Right lobe of liver (tissue), 6 donors: ENCODE results near the gene FGD5. TPM values are rescaled to one million over a fixed set of nuclear protein-coding genes. Genes with fewer than 3 reads are reported as not detected.

ENCODE experiments used
- ATAC-seq, 4 donors: fragments of 200-7000 bp; cut with Tn5 transposase; one replicate each; pipeline ENCODE4 v1.9.1; 2020; ENCODE audit warnings: mild to moderate bottlenecking in 4 of 4, moderate library complexity in 4 of 4
- DNase-seq, 3 donors: peaks; one replicate each; pipeline ENCODE4 v3.0.0-alpha.2; 2020
- H3K27ac ChIP-seq, 3 donors: fragments of 200-600 bp; one replicate each; pipeline ENCODE4 v1.8.0; 2022
- H3K27me3 ChIP-seq, 2 donors: fragments of 200-600 bp; one replicate each; pipeline ENCODE4 v1.8.0; 2022
- H3K36me3 ChIP-seq, 4 donors: fragments of 200-600 bp; sonication (generic) in 1 of 4; one replicate each; pipeline versions ENCODE4 v1.5.1 to v1.8.0; 2017 to 2022; ENCODE audit warnings: control low read depth in 1 of 4
- H3K4me1 ChIP-seq, 4 donors: fragments of 200-600 bp; sonication (generic) in 1 of 4; one replicate each; pipeline versions ENCODE4 v1.5.1 to v1.8.0; 2017 to 2022; ENCODE audit warnings: control low read depth in 1 of 4
- H3K4me3 ChIP-seq, 3 donors: fragments of 200-600 bp; one replicate each; pipeline ENCODE4 v1.8.0; 2022
- H3K9me3 ChIP-seq, 4 donors: fragments of 200-600 bp; sonication (generic) in 1 of 4; one replicate each; pipeline versions ENCODE4 v1.5.1 to v1.8.0; 2017 to 2022; ENCODE audit warnings: control low read depth in 1 of 4
- CTCF ChIP-seq, 4 donors: fragments of 200-600 bp in 3 of 4; fragments of 450-650 bp in 1 of 4; IDR thresholded peaks; one replicate each; pipeline versions ENCODE4 v1.5.1 to v1.8.0; 2016 to 2022; ENCODE audit warnings: antibody characterized with exemption in 4 of 4, mild to moderate bottlenecking in 2 of 4
- POLR2A ChIP-seq: fragments of 450-650 bp; IDR thresholded peaks from one replicate; pipeline ENCODE4 v1.6.1; 2017; ENCODE audit warnings: antibody characterized with exemption, mild to moderate bottlenecking
- WGBS: methylation state at CpG from one replicate; pipeline ENCODE4 v1.1.6; 2018; ENCODE audit warnings: low coverage, low lambda C conversion rate; ENCODE audit not compliant: insufficient coverage; ENCODE audit errors: missing lambda C conversion rate; 5-methylcytosine and 5-hydroxymethylcytosine counted together
- intact Hi-C, 2 donors: fragments of 100-400 bp; cut with DNase I; formaldehyde crosslinking; loops; one replicate each; pipeline versions ENCODE4 v1.11.2 to v1.14.1; 2022
- total RNA-seq, 6 experiments: library from RNA; depleted of rRNA in 2 of 6; stranded (reverse); fragments of >200 nt in 2 of 6; fragmentation: NEBNext Ultra II Directional in 3 of 6; extraction: Animal tissue kit (Norgen Biotek cat#: 25700) in 3 of 6; gene quantifications; one replicate each; pipeline versions ENCODE4 v1.1.0 to v1.2.4, GENCODE V29; 2016 to 2023
- donor health status: DM: no; HTN: yes; CAD: no.
- donor health status: DM: no; HTN: no; CAD: no.
- donor health status: DM: no; HTN: no; CAD: no.
- donor health status: DM: no; HTN: yes; CAD: no.
- donor health status: DM: no; HTN: yes; CAD: no.

FGD5 gene
- total RNA-seq, 6 experiments from 2014 or later, result 3.4 to 8.9 (median 5.9) TPM

GRCh38 chr3:14880447-14881106, 61.8 kb downstream of the FGD5 start:
- ATAC-seq, result no peak
- Histone ChIP-seq H3K4me1 (peaks cover 0 to 17% (median 7%) of the 10 kb centered on the region in 4 donors), H3K27me3 (no peaks in the 10 kb centered on the region), H3K27ac (no peak overlapping the region), H3K36me3 (no peaks in the 10 kb centered on the region), H3K4me3 (no peak overlapping the region), H3K9me3 (no peaks in the 10 kb centered on the region)
- intact Hi-C loops, result no loop called here
- TF ChIP-seq POLR2A (no peak), CTCF (IDR thresholded peaks at IDR 0.05) (no peak)
- 54% methylated on average over 8 of the region's 10 CpGs for WGBS
- DNase-seq, result no peak

GRCh38 chr3:14883226-14883625, 64.5 kb downstream of the FGD5 start:
- Histone ChIP-seq H3K27me3 (no peaks in the 10 kb centered on the region), H3K4me3 (no peak overlapping the region), H3K4me1 (no peaks in the 10 kb centered on the region), H3K36me3 (no peaks in the 10 kb centered on the region), H3K9me3 (no peaks in the 10 kb centered on the region), H3K27ac (no peak overlapping the region)
- intact Hi-C loops, result no loop called here
- WGBS, result 80% methylated on average over 3 of the region's 5 CpGs
- DNase-seq (no peak), ATAC-seq (no peak)
- TF ChIP-seq POLR2A (no peak), CTCF (IDR thresholded peaks at IDR 0.05) (no peak)

GRCh38 chr3:14884665-14885064, 65.9 kb downstream of the FGD5 start:
- TF ChIP-seq POLR2A (no peak), CTCF (IDR thresholded peaks at IDR 0.05) (no peak)
- no peaks in the 10 kb centered on the region for H3K4me1 ChIP-seq
- WGBS, result 33% methylated on average over 2 of the region's 11 CpGs
- H3K4me3 ChIP-seq, result no peak overlapping the region
- H3K27ac ChIP-seq, result no peak overlapping the region
- ATAC-seq, result no peak
- H3K9me3 ChIP-seq, result no peaks in the 10 kb centered on the region
- no peaks in the 10 kb centered on the region for H3K36me3 ChIP-seq
- intact Hi-C loops, result no loop called here
- DNase-seq, result no peak
- H3K27me3 ChIP-seq, result no peaks in the 10 kb centered on the region

GRCh38 chr3:14885307-14885706, 66.5 kb downstream of the FGD5 start:
- no peaks in the 10 kb centered on the region for H3K4me1 ChIP-seq
- ATAC-seq (no peak), DNase-seq (no peak)
- H3K36me3 ChIP-seq, result no peaks in the 10 kb centered on the region
- no peak overlapping the region for H3K27ac ChIP-seq
- intact Hi-C loops, result no loop called here
- 92% methylated on average over 5 of the region's 13 CpGs for WGBS
- TF ChIP-seq POLR2A (no peak), CTCF (IDR thresholded peaks at IDR 0.05) (no peak)
- H3K9me3 ChIP-seq, result no peaks in the 10 kb centered on the region
- no peak overlapping the region for H3K4me3 ChIP-seq
- H3K27me3 ChIP-seq, result no peaks in the 10 kb centered on the region
